ENCODE results near the gene CHRNA4. TPM values are rescaled to one million over a fixed set of nuclear protein-coding genes. Genes with fewer than 3 reads are reported as not detected.

Gene CHRNA4
- total RNA-seq, 2 donors from 2014 or later, result not detected

GRCh38 chr20:63332488-63333240 is 28.5 kb downstream of the CHRNA4 start:
- intact Hi-C loops (cut with DNase I), result no loop called here
- peaks cover 0 to 7% of the 10 kb centered on the region in 2 donors for H3K27me3 ChIP-seq
- ATAC-seq, result no peak

GRCh38 chr20:63331741-63332400 is 29.3 kb downstream of the CHRNA4 start:
- ATAC-seq, result no peak
- WGBS, 2 donors, result 85 to 87% methylated on average over 8 of the region's 8 CpGs
- TF ChIP-seq CTCF (IDR thresholded peaks at IDR 0.05) (no peak), POLR2A (IDR thresholded peaks at IDR 0.05) (no peak)

More at GRCh38 chr20:63332488-63333240, 28.5 kb downstream of the CHRNA4 start:
- no peaks in the 10 kb centered on the region for H3K36me3 ChIP-seq (replicated peaks in 1 of 2; ENCODE audit: insufficient read depth in 1 of 2, low read depth in 2 of 2)
- H3K4me3 ChIP-seq, result no peak overlapping the region
- TF ChIP-seq POLR2A (IDR thresholded peaks at IDR 0.05) (no peak), CTCF (IDR thresholded peaks at IDR 0.05) (no peak)
- H3K4me1 ChIP-seq, result no peaks in the 10 kb centered on the region
- 71% methylated on average over 17 to 22 of the region's 22 CpGs for WGBS, 2 donors
- no peak overlapping the region for H3K27ac ChIP-seq
- H3K9me3 ChIP-seq, result no peaks in the 10 kb centered on the region
- no peak for DNase-seq

GRCh38 chr20:63330940-63331339 is 30.2 kb downstream of the CHRNA4 start:
- H3K27me3 ChIP-seq, result peaks cover 0 to 7% of the 10 kb centered on the region in 2 donors
- H3K27ac ChIP-seq, result no peak overlapping the region
- TF ChIP-seq POLR2A (IDR thresholded peaks at IDR 0.05) (no peak), CTCF (IDR thresholded peaks at IDR 0.05) (no peak)
- intact Hi-C loops (cut with DNase I), result no loop called here
- no peaks in the 10 kb centered on the region for H3K9me3 ChIP-seq
- no peaks in the 10 kb centered on the region for H3K4me1 ChIP-seq
- WGBS, 2 donors, result 56 to 65% methylated on average over 7 to 13 of the region's 13 CpGs
- ATAC-seq (no peak), DNase-seq (no peak)
- no peak overlapping the region for H3K4me3 ChIP-seq
- H3K36me3 ChIP-seq (replicated peaks in 1 of 2; ENCODE audit: insufficient read depth in 1 of 2, low read depth in 2 of 2), result no peaks in the 10 kb centered on the region

More at GRCh38 chr20:63331741-63332400, 29.3 kb downstream of the CHRNA4 start:
- no peaks in the 10 kb centered on the region for H3K36me3 ChIP-seq (replicated peaks in 1 of 2; ENCODE audit: insufficient read depth in 1 of 2, low read depth in 2 of 2)
- peaks cover 0 to 7% of the 10 kb centered on the region in 2 donors for H3K27me3 ChIP-seq
- H3K4me1 ChIP-seq, result no peaks in the 10 kb centered on the region
- no peaks in the 10 kb centered on the region for H3K9me3 ChIP-seq
- no peak for DNase-seq
- H3K27ac ChIP-seq, result no peak overlapping the region
- H3K4me3 ChIP-seq, result no peak overlapping the region
- intact Hi-C loops (cut with DNase I), result no loop called here

- H3K27me3 ChIP-seq, result peaks cover 0 to 7% of the 10 kb centered on the region in 2 donors
- no peak overlapping the region for H3K27ac ChIP-seq
- no peak overlapping the region for H3K4me3 ChIP-seq
- WGBS, 2 donors, result 65 to 70% methylated on average over 10 to 20 of the region's 20 CpGs
- intact Hi-C loops (cut with DNase I), result no loop called here
- TF ChIP-seq POLR2A (IDR thresholded peaks at IDR 0.05), result no peak
- DNase-seq (no peak), ATAC-seq (no peak)
- H3K36me3 ChIP-seq (replicated peaks in 1 of 2; ENCODE audit: insufficient read depth in 1 of 2, low read depth in 2 of 2), result no peaks in the 10 kb centered on the region
- no peaks in the 10 kb centered on the region for H3K9me3 ChIP-seq
- no peaks in the 10 kb centered on the region for H3K4me1 ChIP-seq
Observed at GRCh38 chr20:63330084-63330760, 30.9 kb downstream of the CHRNA4 start.
